GM19452 (cell line): ENCODE data around the gene SP5.
"Not testable (repeated sequence)": the region's sequence is repeated elsewhere in the genome, so short reads cannot be mapped to it uniquely, and the experiment has no call there.

Source experiments
- ATAC-seq: cut with Tn5 transposase; IDR thresholded peaks from one replicate; pipeline ENCODE4 v1.9.1; 2021; ENCODE audit not compliant: unreplicated experiment

SP5 gene

GRCh38 chr2:170711196-170711773 lies 3.9 kb upstream of the SP5 start:
- ATAC-seq = no peak

GRCh38 chr2:170711774-170712652 lies 3.1 kb upstream of the SP5 start:
- no peak for ATAC-seq

GRCh38 chr2:170712653-170713542 lies 2.2 kb upstream of the SP5 start:
- ATAC-seq = no peak

- no peak for ATAC-seq
Measured at GRCh38 chr2:170713543-170714380, 1.4 kb upstream of the SP5 start.

GRCh38 chr2:170714381-170715061 lies 616 bp upstream of the SP5 start:
- no peak for ATAC-seq

- ATAC-seq = no peak
Measured at GRCh38 chr2:170715932-170716777, 1.0 kb downstream of the SP5 start.

- ATAC-seq = no peak
Measured at GRCh38 chr2:170716851-170717598, 1.9 kb downstream of the SP5 start.

- ATAC-seq = no peak
Measured at GRCh38 chr2:170717599-170717963, 2.4 kb downstream of the SP5 start.

GRCh38 chr2:170717991-170718589 lies 3.0 kb downstream of the SP5 start:
- no peak for ATAC-seq

GRCh38 chr2:170719810-170720209 lies 4.7 kb downstream of the SP5 start:
- no peak for ATAC-seq

GRCh38 chr2:170721678-170722077 lies 6.5 kb downstream of the SP5 start:
- no peak for ATAC-seq

GRCh38 chr2:170722301-170722700 lies 7.2 kb downstream of the SP5 start:
- no peak for ATAC-seq

- ATAC-seq = no peak
Measured at GRCh38 chr2:170723446-170723958, 8.4 kb downstream of the SP5 start.

- ATAC-seq = no peak
Measured at GRCh38 chr2:170733798-170734600, 18.9 kb downstream of the SP5 start.

- not testable (repeated sequence) for ATAC-seq
Measured at GRCh38 chr2:170734601-170735000, 19.5 kb downstream of the SP5 start.

- no peak for ATAC-seq
Measured at GRCh38 chr2:170736628-170737027, 21.5 kb downstream of the SP5 start.

- no peak for ATAC-seq
Measured at GRCh38 chr2:170737406-170737805, 22.3 kb downstream of the SP5 start.
